BJ (cell line): ENCODE results near the gene SLC9A5. TPM values are rescaled to one million over a fixed set of nuclear protein-coding genes. Genes with fewer than 3 reads are reported as not detected.

ENCODE experiments used
- CTCF ChIA-PET: fragments of 350-600 bp; formaldehyde crosslinking; extraction: SDS; loops from one replicate; lab custom pipeline; 2021; ENCODE audit warnings: antibody characterized with exemption, inconsistent platforms; lab: Yijun Ruan, JAX
- POLR2A ChIA-PET: fragments of 300-600 bp; sonication (Branson Sonifier 250); formaldehyde crosslinking; extraction: SDS; loops from one replicate; lab custom pipeline; 2021; ENCODE audit warnings: antibody characterized with exemption; lab: Charles Lee
- DNase-seq: peaks from one replicate; pipeline ENCODE4 v3.0.0-alpha.2; 2011; ENCODE audit warnings: low read depth
- H3K27me3 ChIP-seq: 2 replicates; pipeline ENCODE4 v1.6.0; 2011; ENCODE audit warnings: low read length; ENCODE audit not compliant: control insufficient read depth, insufficient read depth
- H3K36me3 ChIP-seq: 2 replicates; pipeline ENCODE4 v1.5.1; 2011; ENCODE audit warnings: low read length; ENCODE audit not compliant: control insufficient read depth, insufficient read depth
- H3K4me3 ChIP-seq: 2 replicates; pipeline ENCODE4 v1.5.1; 2011; ENCODE audit warnings: low read depth, mild to moderate bottlenecking, control low read depth, low read length
- CTCF ChIP-seq: IDR thresholded peaks from 2 replicates; pipeline ENCODE4 v1.5.1; 2011; ENCODE audit warnings: low read depth, mild to moderate bottlenecking, control low read depth, inconsistent platforms, low read length, moderate library complexity; ENCODE audit not compliant: insufficient read depth
- polyA plus RNA-seq: library from polyadenylated mRNA; depleted of rRNA; stranded (reverse); fragments of >200 nt; gene quantifications from 2 replicates; pipeline ENCODE4 v1.2.3, GENCODE V29; 2011

SLC9A5 gene
- polyA plus RNA-seq, 1 experiment: 2.6 TPM

GRCh38 chr16:67250045-67250327 lies 1.2 kb downstream of the SLC9A5 start:
- ChIA-PET CTCF (interaction anchor here (0.6 to 4.8 kb wide), 6 partner anchors 11 to 179 kb away, joined by 3 to 24 read pairs (median 4); no protein-coding TSS in a partner anchor), POLR2A (no interaction called here)
- Histone ChIP-seq H3K36me3 (peaks cover 3% of the 10 kb centered on the region), H3K27me3 (no peaks in the 10 kb centered on the region), H3K4me3 (no peak overlapping the region)
- TF ChIP-seq CTCF: no peak
- no peak for DNase-seq

- ChIA-PET POLR2A (no interaction called here), CTCF (interaction anchor here (1.0 to 2.1 kb wide), 3 partner anchors 8 to 175 kb away, joined by 3 to 7 read pairs (median 4); no protein-coding TSS in a partner anchor)
- Histone ChIP-seq H3K4me3 (no peak overlapping the region), H3K27me3 (no peaks in the 10 kb centered on the region), H3K36me3 (peaks cover 3% of the 10 kb centered on the region)
- TF ChIP-seq CTCF: no peak
- no peak for DNase-seq
Measured at GRCh38 chr16:67252609-67253497, 4.1 kb downstream of the SLC9A5 start.

DNA sequence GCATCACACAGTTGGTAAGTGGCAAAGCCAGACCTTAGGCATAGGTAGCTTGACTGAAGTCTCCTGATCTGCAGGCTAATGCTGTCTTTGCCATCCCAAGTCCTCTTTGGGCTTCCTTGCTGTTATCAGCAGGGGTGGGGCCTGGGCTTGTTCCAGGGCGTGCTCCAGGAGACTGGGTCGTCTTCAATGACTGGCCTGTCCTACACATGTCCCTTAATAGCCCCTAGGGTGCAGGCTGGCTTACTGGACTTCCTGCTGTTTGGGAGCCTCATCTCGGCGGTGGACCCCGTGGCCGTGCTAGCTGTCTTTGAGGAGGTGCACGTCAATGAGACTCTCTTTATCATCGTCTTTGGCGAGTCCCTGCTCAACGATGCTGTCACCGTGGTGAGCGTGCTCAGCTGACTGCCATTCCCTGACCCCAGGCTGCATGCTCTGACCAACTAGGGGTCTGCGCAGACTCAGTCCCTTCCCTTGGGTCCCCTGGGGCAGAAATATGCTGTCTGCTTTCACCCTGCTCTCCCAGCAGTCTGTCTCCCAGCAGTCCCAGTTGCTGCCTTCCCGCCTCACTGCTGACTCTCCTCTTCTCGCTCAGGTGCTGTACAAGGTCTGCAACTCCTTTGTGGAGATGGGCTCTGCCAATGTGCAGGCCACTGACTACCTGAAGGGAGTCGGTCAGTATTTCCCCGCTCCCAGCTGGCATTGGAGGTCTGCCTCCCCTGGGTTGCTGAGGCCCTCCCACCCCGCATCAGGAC lies 6.2 kb downstream of the SLC9A5 start:
- CTCF ChIA-PET: no interaction called here
- POLR2A ChIA-PET: no interaction called here
- H3K36me3 ChIP-seq: peaks cover 3% of the 10 kb centered on the region
- H3K27me3 ChIP-seq: no peaks in the 10 kb centered on the region
- TF ChIP-seq CTCF: no peak
- no peak for DNase-seq
- no peak overlapping the region for H3K4me3 ChIP-seq

GRCh38 chr16:67255553-67256221 lies 6.9 kb downstream of the SLC9A5 start:
- DNase-seq: no peak
- TF ChIP-seq CTCF: no peak
- ChIA-PET POLR2A (no interaction called here), CTCF (interaction anchor here (0.7 to 6.5 kb wide), 2 partner anchors 29 to 83 kb away, joined by 4 to 56 read pairs; no protein-coding TSS in a partner anchor)
- Histone ChIP-seq H3K36me3 (peaks cover 3% of the 10 kb centered on the region), H3K4me3 (no peak overlapping the region), H3K27me3 (no peaks in the 10 kb centered on the region)

DNA sequence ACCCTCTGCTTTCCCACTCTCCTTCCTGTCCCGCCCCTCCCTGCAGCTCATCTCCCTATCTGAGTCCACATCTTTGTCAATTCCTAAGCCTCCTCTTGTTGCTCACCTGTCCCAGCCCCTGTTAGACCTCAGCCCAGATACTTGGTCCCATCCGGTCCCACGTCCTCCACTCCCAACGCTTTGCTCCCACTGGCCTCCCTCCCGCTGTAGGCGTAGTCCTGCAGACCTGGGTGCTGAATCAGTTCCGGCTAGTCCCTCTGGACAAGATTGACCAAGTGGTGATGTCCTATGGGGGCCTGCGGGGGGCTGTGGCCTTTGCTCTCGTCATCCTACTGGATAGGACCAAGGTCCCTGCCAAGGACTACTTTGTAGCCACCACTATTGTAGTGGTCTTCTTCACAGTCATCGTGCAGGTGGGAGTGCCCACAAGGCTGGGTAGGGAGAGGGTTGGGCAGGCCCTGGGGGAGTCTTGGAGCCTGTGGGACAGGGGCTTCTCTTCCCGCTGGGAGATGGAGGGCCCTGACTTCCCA lies 8.0 kb downstream of the SLC9A5 start:
- CTCF ChIA-PET: interaction anchor here (6.5 kb wide), 1 partner anchor 82 kb away, joined by 56 read pairs; no protein-coding TSS in a partner anchor
- no peaks in the 10 kb centered on the region for H3K27me3 ChIP-seq
- DNase-seq: no peak
- no peak for TF ChIP-seq CTCF
- POLR2A ChIA-PET: no interaction called here
- no peak overlapping the region for H3K4me3 ChIP-seq
- H3K36me3 ChIP-seq: peaks cover 3% of the 10 kb centered on the region
